A549 treated with Hydrocortisone at 1 μM for 4 hours (cell line): ENCODE measurements around the gene PIP. TPM values are rescaled to one million over a fixed set of nuclear protein-coding genes. Genes with fewer than 3 reads are reported as not detected.

ENCODE experiments used
- total RNA-seq: library from RNA; stranded (reverse); fragments of 200-300 nt; extraction: Qiagen RNA extraction; gene quantifications from 5 replicates; pipeline ENCODE4 v1.2.3, GENCODE V29; 2022

PIP gene
- total RNA-seq: 0.35 to 0.64 TPM in 2 of 5 replicates, not detected in the others

GRCh38 chr7:143131781-143132180 is at the start of gene PIP:
Gene PIP, plus strand, starts transcription at chr7:143132077. Its CDS starts 40 bp downstream, at chr7:143132117.

GRCh38 chr7:143183024-143183423 is 51.1 kb downstream of the PIP start, which contains the start of gene TAS2R39:
Gene TAS2R39, plus strand, starts transcription at chr7:143183419. Its CDS starts 0 bp downstream, at chr7:143183419.

Other genes starting within 250 kb of the PIP start
- not detected in 5 replicates for gene TRPV6, start 246.3 kb upstream of the PIP start, total RNA-seq
- not detected in 5 replicates for gene TRPV5, start 198.3 kb upstream of the PIP start, total RNA-seq
- not detected in 5 replicates for gene LLCFC1, start 192.6 kb upstream of the PIP start, total RNA-seq
- 0.33 TPM in 1 of 5 replicates, not detected in the others for gene KEL, start 169.7 kb upstream of the PIP start, total RNA-seq
- not detected in 5 replicates for gene OR9A2, start 104.9 kb upstream of the PIP start, total RNA-seq
- gene OR6V1, start 79.7 kb upstream of the PIP start, total RNA-seq: not detected in 5 replicates
- not detected in 5 replicates for gene TAS2R39, start 51.3 kb downstream of the PIP start, total RNA-seq
- not detected in 5 replicates for gene TAS2R40, start 90.0 kb downstream of the PIP start, total RNA-seq
- gene GSTK1, start 131.4 kb downstream of the PIP start, total RNA-seq: 104 to 122 TPM (median 116 TPM) in 5 replicates
- 0.53 to 1.5 TPM (median 0.68 TPM) in 5 replicates for gene TMEM139, start 152.9 kb downstream of the PIP start, total RNA-seq
- gene CASP2, start 156.3 kb downstream of the PIP start, total RNA-seq: 17.6 to 24.3 TPM (median 19.4 TPM) in 5 replicates
- gene CLCN1, start 184.0 kb downstream of the PIP start, total RNA-seq: 0.03 to 0.07 TPM (median 0.03 TPM) in 3 of 5 replicates, not detected in the others
- gene FAM131B, start 230.6 kb downstream of the PIP start, total RNA-seq: 0.23 to 0.50 TPM (median 0.39 TPM) in 5 replicates
- gene ZYX, start 249.3 kb downstream of the PIP start, total RNA-seq: 165 to 204 TPM (median 185 TPM) in 5 replicates